Measurements from ENCODE around the gene S1PR4.
"Not testable (repeated sequence)": the region's sequence is repeated elsewhere in the genome, so short reads cannot be mapped to it uniquely, and the experiment has no call there.

S1PR4 gene

DNA sequence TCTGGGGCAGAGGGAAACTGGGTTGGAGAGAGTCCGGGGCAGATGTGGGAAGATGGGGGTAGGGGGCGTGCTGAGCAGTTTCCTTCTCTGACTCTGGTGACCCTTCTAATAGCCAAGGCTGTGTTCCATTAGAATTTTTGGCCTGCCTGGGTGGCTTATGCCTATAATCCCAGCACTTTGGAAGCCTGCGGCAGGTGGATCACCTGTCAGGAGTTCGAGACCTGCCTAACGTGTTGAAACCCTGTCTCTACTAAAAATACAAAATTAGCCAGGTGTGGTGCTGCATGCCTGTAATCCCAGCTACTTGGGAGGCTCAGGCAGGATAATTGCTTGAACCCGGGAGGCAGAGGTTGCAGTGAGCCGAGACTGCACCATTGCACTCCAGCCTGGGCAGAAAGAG, 24.3 kb downstream of the S1PR4 start:
- peaks cover 98% of the 10 kb centered on the region for H3K36me3 Mint-ChIP-seq (ENCODE audit: low read depth)
- H3K27ac Mint-ChIP-seq = not testable (repeated sequence)

DNA sequence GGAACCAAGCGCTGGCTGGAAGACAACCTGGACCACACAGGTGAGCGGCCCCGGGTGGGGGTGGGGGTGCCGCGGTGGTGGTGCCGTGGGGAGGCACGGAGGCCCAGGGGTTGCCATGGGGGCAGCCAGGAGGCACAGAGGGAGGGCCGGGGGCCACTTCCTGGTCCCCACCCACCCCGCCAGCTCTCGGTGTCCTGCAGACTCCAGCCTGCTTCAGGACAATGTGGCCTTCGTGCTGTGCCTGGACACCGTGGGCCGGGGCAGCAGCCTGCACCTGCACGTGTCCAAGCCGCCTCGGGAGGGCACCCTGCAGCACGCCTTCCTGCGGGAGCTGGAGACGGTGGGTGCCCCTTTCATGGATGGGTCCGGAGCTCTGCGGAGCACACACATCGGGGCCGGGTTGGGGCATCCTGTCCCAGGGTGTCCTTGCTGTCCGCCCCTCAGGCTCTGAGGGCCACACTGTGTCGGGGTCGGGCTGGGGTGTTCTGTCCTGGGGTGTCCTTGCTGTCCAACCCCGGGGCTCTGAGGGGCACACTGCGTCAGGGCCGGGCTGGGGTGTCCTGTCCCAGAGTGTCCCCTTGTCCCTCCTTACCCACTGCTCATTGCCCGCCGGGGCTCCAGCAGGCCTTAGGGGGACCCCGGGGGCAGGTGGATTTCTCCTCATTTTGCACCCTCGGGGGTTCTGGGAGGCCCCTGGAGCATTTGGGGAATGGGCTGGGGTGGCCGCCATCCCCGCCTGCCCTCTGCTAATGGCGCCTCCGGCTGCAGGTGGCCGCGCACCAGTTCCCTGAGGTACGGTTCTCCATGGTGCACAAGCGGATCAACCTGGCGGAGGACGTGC, 25.5 kb downstream of the S1PR4 start:
- Mint-ChIP-seq H3K4me3 (no peak overlapping the region), H3K27ac (no peak overlapping the region), H3K9me3 (no peaks in the 10 kb centered on the region), H3K36me3 (ENCODE audit: low read depth) (peaks cover 98% of the 10 kb centered on the region), H3K4me1 (ENCODE audit: low read depth) (peaks cover 9% of the 10 kb centered on the region), H3K27me3 (no peaks in the 10 kb centered on the region)
- intact Hi-C loops (cut with micrococcal nuclease) = no loop called here

More for the DNA sequence above, 24.3 kb downstream of the S1PR4 start:
- intact Hi-C loops (cut with micrococcal nuclease); H3K9me3 Mint-ChIP-seq; H3K27me3 Mint-ChIP-seq; H3K4me1 Mint-ChIP-seq (ENCODE audit: low read depth); H3K4me3 Mint-ChIP-seq: not testable (repeated sequence)

DNA sequence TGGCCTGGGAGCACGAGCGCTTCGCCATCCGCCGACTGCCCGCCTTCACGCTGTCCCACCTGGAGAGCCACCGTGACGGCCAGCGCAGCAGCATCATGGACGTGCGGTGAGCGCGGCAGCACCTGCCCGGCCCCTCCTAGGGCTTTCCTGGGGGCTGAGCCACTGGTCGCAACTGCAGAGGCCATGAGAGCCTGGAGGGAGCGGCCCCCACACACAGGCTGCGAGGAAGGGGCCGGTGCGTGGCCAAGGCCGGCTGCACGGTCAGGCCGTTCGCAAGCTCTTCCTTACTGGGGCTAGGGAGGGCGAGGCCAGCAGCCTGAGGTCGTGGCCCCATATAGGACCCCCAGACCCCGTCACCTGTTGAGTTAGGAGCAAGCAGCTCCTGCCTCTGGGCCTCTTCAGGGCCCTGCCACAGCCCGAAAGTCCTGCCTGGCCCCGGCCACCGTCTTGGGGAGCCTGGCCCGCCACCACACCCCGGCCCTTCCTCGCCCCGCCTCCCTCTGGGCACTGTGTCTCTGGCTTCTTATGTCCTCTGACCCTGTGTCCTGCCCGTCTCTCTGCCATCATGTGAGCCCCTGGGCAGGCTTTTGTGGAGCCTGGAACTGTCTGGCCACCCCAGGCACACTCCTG, 26.2 kb downstream of the S1PR4 start:
- Mint-ChIP-seq H3K27me3 (no peaks in the 10 kb centered on the region), H3K27ac (no peak overlapping the region), H3K4me1 (ENCODE audit: low read depth) (peaks cover 9% of the 10 kb centered on the region), H3K36me3 (ENCODE audit: low read depth) (peaks cover 97% of the 10 kb centered on the region), H3K4me3 (no peak overlapping the region), H3K9me3 (no peaks in the 10 kb centered on the region)
- intact Hi-C loops (cut with micrococcal nuclease) = no loop called here

DNA sequence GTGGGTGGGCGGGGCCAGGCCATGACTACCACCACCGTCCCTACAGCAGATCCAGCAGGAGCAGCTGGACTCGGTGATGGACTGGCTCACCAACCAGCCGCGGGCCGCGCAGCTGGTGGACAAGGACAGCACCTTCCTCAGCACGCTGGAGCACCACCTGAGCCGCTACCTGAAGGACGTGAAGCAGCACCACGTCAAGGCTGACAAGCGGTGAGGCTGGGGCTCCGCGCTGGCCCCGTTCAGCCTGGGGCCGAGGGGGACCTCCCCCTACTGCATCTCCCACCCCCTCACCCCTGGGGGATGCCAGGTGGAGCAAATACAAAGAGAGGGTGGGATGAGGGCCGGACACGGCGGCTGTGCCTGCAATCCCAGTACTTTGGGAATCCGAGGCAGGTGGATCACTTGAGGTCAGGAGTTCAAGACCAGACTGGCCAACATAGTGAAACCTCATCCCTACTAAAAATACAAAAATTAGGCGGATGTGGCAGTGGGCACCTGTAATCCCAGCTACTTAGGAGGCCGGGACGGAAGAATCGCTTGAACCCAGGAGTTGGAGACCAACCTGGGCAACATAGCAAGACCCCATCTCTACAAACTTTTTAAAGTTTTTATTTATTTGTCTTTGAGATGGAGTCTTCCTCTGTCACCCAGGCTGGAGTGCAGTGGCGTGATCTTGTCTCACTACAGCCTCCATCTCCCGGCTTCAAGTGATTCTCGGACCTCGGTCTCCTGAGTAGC, 27.8 kb downstream of the S1PR4 start:
- no peak overlapping the region for H3K27ac Mint-ChIP-seq
- H3K27me3 Mint-ChIP-seq = no peaks in the 10 kb centered on the region
- no peaks in the 10 kb centered on the region for H3K9me3 Mint-ChIP-seq
- intact Hi-C loops (cut with micrococcal nuclease) = no loop called here
- peaks cover 10% of the 10 kb centered on the region for H3K4me1 Mint-ChIP-seq (ENCODE audit: low read depth)
- H3K4me3 Mint-ChIP-seq = no peak overlapping the region
- peaks cover 80% of the 10 kb centered on the region for H3K36me3 Mint-ChIP-seq (ENCODE audit: low read depth)

DNA sequence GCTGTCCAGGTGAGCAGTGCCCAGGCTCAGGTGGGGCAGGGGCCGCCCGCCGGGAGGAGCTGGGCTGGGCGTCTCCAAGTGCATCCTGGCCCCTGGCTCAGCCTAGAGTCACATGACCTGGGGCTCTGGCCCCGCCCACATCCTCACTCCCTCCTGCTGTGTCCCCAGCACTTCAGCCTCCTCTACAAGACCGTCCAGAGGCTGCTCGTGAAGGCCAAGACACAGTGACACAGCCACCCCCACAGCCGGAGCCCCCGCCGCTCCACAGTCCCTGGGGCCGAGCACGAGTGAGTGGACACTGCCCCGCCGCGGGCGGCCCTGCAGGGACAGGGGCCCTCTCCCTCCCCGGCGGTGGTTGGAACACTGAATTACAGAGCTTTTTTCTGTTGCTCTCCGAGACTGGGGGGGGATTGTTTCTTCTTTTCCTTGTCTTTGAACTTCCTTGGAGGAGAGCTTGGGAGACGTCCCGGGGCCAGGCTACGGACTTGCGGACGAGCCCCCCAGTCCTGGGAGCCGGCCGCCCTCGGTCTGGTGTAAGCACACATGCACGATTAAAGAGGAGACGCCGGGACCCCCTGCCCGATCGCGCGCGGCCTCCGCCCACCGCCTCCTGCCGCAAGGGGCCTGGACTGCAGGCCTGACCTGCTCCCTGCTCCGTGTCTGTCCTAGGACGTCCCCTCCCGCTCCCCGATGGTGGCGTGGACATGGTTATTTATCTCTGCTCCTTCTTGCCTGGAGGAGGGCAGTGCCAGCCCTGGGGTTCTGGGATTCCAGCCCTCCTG, 29.1 kb downstream of the S1PR4 start:
- no peak overlapping the region for H3K4me3 Mint-ChIP-seq
- H3K27me3 Mint-ChIP-seq = no peaks in the 10 kb centered on the region
- peaks cover 10% of the 10 kb centered on the region for H3K4me1 Mint-ChIP-seq (ENCODE audit: low read depth)
- H3K9me3 Mint-ChIP-seq = no peaks in the 10 kb centered on the region
- intact Hi-C loops (cut with micrococcal nuclease) = no loop called here
- no peak overlapping the region for H3K27ac Mint-ChIP-seq
- H3K36me3 Mint-ChIP-seq (ENCODE audit: low read depth) = peaks cover 68% of the 10 kb centered on the region

DNA sequence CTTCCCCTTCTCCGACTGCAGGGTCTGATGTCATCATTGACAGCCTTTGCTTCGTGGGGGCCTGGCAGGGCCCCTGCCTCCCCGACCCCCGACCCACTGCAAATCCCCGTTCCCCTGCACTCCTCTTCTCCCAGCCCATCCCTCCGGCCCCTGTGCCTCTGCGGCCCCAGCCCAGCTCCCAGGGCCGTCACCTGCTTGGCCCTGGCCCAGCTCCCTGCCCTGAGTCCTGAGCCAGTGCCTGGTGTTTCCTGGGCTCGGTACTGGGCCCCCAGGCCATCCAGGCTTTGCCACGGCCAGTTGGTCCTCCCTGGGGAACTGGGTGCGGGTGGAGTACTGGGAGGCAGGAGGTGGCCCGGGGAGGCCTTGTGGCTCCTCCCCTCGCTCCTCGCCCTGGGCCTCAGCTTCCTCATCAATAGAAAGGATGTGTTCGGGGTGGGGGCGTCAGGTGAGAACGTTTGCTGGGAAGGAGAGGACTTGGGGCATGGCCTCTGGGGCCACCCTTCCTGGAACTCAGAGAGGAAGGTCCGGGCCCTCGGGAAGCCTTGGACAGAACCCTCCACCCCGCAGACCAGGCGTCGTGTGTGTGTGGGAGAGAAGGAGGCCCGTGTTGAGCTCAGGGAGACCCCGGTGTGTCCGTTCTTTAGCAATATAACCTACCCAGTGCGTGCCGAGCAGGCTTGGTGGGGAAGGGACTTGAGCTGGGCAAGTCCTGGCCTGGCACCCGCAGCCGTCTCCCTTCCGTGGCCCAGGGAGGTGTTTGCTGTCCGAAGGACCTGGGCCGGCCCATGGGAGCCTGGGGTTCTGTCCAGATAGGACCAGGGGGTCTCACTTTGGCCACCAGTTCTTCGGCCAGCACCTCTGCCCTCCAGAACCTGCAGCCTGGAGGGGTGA, 30.0 kb downstream of the S1PR4 start:
- intact Hi-C loops (cut with micrococcal nuclease) = no loop called here
- no peak overlapping the region for H3K27ac Mint-ChIP-seq
- no peaks in the 10 kb centered on the region for H3K27me3 Mint-ChIP-seq
- no peak overlapping the region for H3K4me3 Mint-ChIP-seq
- H3K9me3 Mint-ChIP-seq = no peaks in the 10 kb centered on the region
- H3K4me1 Mint-ChIP-seq (ENCODE audit: low read depth) = peaks cover 10% of the 10 kb centered on the region
- H3K36me3 Mint-ChIP-seq (ENCODE audit: low read depth) = peaks cover 59% of the 10 kb centered on the region

DNA sequence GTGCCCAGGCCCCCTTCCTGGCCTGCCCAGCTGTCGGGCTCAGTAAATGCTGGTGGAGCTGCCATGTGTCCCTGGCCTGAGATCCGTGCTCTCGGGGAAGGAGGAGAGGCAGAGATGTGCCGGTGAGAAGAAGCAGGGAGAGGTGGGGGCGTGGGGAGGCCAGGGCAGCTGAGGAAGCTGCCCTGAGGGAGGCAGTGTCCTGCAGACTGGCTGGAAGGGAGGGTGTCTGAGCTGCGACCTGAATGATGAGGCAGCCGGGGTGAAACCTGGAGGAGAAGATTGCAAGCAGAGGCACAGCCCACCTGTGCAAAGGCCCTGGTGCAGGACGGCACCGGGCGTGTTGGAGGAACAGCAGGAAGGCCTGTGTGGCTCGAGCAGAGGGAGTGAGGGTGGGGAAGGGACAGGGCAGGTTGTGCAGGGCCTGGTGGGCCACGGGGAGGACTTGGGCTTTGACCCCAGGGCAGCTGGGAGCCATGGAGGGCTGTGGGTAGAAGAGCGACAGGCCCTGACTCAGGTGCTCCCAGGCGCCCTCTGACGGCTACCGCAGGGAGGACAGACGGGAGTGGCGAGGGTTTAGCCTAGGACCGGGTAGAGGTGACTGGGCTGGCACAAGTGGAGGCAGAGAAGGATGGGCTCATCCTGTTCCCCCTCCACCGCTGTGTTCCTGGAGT, 31.9 kb downstream of the S1PR4 start:
- Mint-ChIP-seq H3K36me3 (ENCODE audit: low read depth) (peaks cover 39% of the 10 kb centered on the region), H3K4me1 (ENCODE audit: low read depth) (peaks cover 10% of the 10 kb centered on the region), H3K27me3 (no peaks in the 10 kb centered on the region), H3K4me3 (no peak overlapping the region), H3K9me3 (no peaks in the 10 kb centered on the region), H3K27ac (no peak overlapping the region)
- intact Hi-C loops (cut with micrococcal nuclease) = no loop called here

DNA sequence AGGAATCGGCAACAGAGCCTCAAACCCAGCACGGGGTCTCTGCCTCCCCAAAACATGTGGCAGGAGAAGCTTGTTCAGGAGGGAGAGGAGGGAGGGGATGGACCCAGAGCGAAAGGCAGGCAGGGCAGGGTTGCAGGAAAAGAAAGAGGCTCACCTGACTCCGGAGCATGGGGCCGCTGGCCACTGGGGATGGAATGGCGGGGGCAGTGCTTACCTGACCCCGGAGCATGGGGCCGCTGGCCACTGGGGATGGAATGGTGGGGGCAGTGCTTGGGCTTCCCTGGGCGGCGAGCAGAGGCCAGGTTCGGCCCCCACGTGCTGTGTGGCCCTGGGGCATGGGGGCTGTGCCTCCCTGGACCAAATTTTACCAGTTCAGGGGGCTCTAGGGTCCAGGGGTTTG, 32.6 kb downstream of the S1PR4 start:
- H3K27me3 Mint-ChIP-seq = no peaks in the 10 kb centered on the region
- intact Hi-C loops (cut with micrococcal nuclease) = no loop called here

DNA sequence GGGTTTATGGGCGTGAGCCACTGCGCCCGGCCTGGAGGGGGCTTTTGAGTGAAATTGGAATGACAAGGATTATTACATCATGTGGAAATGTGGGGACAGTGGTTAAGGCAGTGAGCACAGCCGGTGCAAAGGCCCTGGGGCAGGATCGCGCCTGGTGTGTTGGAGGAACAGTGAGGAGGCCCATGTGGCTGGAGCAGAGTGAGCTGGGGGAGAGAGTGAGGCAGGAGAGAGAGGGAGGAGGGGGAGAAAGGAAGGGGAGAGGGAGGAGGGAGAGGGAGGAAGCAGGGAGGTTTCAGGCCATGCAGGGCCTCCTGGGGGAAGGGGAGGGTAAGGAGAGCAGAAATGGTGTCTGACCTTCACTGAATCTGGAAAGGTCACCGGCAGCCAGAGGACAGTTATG, 34.6 kb downstream of the S1PR4 start:
- Mint-ChIP-seq H3K27ac (no peak overlapping the region), H3K27me3 (no peaks in the 10 kb centered on the region), H3K9me3 (no peaks in the 10 kb centered on the region), H3K36me3 (ENCODE audit: low read depth) (peaks cover 15% of the 10 kb centered on the region), H3K4me1 (ENCODE audit: low read depth) (peaks cover 6% of the 10 kb centered on the region), H3K4me3 (no peak overlapping the region)
- intact Hi-C loops (cut with micrococcal nuclease) = no loop called here

More for the DNA sequence above, 32.6 kb downstream of the S1PR4 start:
- Mint-ChIP-seq H3K36me3 (ENCODE audit: low read depth) (peaks cover 35% of the 10 kb centered on the region), H3K4me1 (ENCODE audit: low read depth) (peaks cover 10% of the 10 kb centered on the region), H3K9me3 (no peaks in the 10 kb centered on the region), H3K27ac (no peak overlapping the region), H3K4me3 (no peak overlapping the region)

DNA sequence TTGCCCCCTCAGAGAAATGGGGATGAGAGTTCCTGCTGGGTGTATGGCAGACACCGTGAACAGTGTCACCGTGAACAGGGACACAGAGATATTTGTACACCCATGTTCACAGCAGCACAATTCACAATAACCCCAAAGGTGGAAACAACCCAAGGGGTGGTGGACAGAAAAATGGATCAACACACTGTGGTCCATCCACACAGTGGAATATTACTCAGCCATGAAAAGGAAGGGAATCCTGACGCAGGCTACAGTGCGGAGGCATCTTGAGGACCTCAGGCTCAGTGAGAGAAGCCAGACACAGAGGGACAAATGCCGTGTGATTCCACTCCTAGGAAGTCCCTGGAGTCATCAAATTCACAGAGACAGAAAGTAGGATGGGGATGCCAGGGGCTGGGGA, 38.3 kb downstream of the S1PR4 start:
- intact Hi-C loops (cut with micrococcal nuclease) = no loop called here

DNA sequence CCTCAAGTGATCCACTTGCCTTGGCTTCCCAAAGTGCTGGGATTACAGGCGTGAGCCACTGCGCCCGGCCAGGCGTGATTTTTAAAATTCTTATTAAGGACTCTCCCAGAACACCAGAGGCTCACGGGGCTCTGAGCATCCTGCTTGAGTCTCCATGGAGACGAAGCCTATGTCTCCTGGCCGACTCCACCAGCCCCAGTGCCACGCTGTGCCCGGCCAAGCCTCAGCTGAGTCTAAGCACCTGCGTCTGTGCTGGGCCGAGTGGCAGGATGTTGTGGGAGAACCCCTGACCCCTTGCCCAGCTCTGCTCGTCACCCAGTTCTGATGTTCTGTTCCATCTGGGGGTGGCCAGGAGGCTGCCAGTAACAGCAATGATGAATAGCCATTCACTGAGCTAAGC, 42.0 kb downstream of the S1PR4 start:
- no peaks in the 10 kb centered on the region for H3K36me3 Mint-ChIP-seq (ENCODE audit: low read depth)

More for the DNA sequence above, 38.3 kb downstream of the S1PR4 start:
- Mint-ChIP-seq H3K9me3 (no peaks in the 10 kb centered on the region), H3K4me1 (ENCODE audit: low read depth) (no peaks in the 10 kb centered on the region), H3K27ac (no peak overlapping the region), H3K4me3 (no peak overlapping the region), H3K36me3 (ENCODE audit: low read depth) (no peaks in the 10 kb centered on the region), H3K27me3 (peaks cover 5% of the 10 kb centered on the region)

DNA sequence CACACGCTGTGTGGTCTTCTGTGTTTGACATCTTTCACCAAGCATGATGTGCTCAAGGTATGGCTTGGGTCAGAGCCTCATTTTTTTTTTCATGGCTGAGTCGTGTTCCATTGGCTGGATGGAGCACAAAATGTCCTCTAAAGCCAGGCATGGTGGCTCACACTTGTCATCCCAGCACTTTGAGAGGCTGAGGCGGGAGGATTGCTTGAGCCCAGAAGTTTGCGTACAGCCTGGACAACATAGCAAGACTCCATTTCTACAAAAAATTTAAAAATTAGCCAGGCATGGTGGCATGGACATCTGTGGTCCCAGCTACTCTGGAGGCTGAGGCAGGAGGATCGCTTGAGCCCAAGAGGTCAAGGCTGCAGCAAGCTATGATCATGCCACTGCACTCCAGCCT, 43.0 kb downstream of the S1PR4 start:
- H3K4me1 Mint-ChIP-seq (ENCODE audit: low read depth); H3K27ac Mint-ChIP-seq; H3K4me3 Mint-ChIP-seq; H3K9me3 Mint-ChIP-seq; intact Hi-C loops (cut with micrococcal nuclease); H3K36me3 Mint-ChIP-seq (ENCODE audit: low read depth): not testable (repeated sequence)
- H3K27me3 Mint-ChIP-seq = peaks cover 36% of the 10 kb centered on the region

More for the DNA sequence above, 42.0 kb downstream of the S1PR4 start:
- H3K4me1 Mint-ChIP-seq (ENCODE audit: low read depth) = no peaks in the 10 kb centered on the region
- no peak overlapping the region for H3K27ac Mint-ChIP-seq
- no peak overlapping the region for H3K4me3 Mint-ChIP-seq
- peaks cover 26% of the 10 kb centered on the region for H3K27me3 Mint-ChIP-seq
- intact Hi-C loops (cut with micrococcal nuclease) = no loop called here
- no peaks in the 10 kb centered on the region for H3K9me3 Mint-ChIP-seq
